Measurements from ENCODE around the gene ARHGAP8. TPM values are rescaled to one million over a fixed set of nuclear protein-coding genes. Genes with fewer than 3 reads are reported as not detected.
A peak's percentile ranks its signal among the peaks of the same experiment; 100 is the strongest.

The ARHGAP8 gene
- total and polyA plus RNA-seq, 3 donors from 2014 or later: 9.5 to 15.0 (median 9.7) TPM

GRCh38 chr22:44859641-44860040, 107.3 kb downstream of the ARHGAP8 start:
- DNase-seq: no peak
- Histone ChIP-seq H3K27ac (no peak overlapping the region), H3K9me3 (no peaks in the 10 kb centered on the region), H3K4me1 (no peaks in the 10 kb centered on the region), H3K27me3 (no peaks in the 10 kb centered on the region), H3K4me3 (no peak overlapping the region), H3K36me3 (ENCODE audit: low read depth, missing control alignments) (no peaks in the 10 kb centered on the region)
- WGBS, 2 donors: 92% methylated on average over 12 to 13 of the region's 13 CpGs
- intact Hi-C loops (cut with DNase I; ENCODE audit: low total_unique reads): no loop called here
- TF ChIP-seq POLR2A (IDR thresholded peaks at IDR 0.05) (no peak), CTCF (IDR thresholded peaks at IDR 0.05) (no peak)

GRCh38 chr22:44860311-44860710, 107.9 kb downstream of the ARHGAP8 start:
- H3K27me3 ChIP-seq: no peaks in the 10 kb centered on the region
- TF ChIP-seq CTCF (IDR thresholded peaks at IDR 0.05) (no peak), POLR2A (IDR thresholded peaks at IDR 0.05) (no peak)
- H3K4me1 ChIP-seq: no peaks in the 10 kb centered on the region
- intact Hi-C loops (cut with DNase I; ENCODE audit: low total_unique reads): no loop called here
- no peak overlapping the region for H3K4me3 ChIP-seq
- no peak overlapping the region for H3K27ac ChIP-seq
- DNase-seq: no peak
- H3K36me3 ChIP-seq (ENCODE audit: low read depth, missing control alignments): no peaks in the 10 kb centered on the region
- H3K9me3 ChIP-seq: no peaks in the 10 kb centered on the region
- 78 to 87% methylated on average over 6 of the region's 6 CpGs for WGBS, 2 donors

- TF ChIP-seq POLR2A (IDR thresholded peaks at IDR 0.05): no peak
- 79 to 90% methylated on average over 2 to 7 of the region's 7 CpGs for WGBS, 2 donors
- no peak for DNase-seq
- H3K9me3 ChIP-seq: no peaks in the 10 kb centered on the region
- H3K27me3 ChIP-seq: no peaks in the 10 kb centered on the region
- no peak overlapping the region for H3K27ac ChIP-seq
- no peaks in the 10 kb centered on the region for H3K36me3 ChIP-seq (ENCODE audit: low read depth, missing control alignments)
- no peaks in the 10 kb centered on the region for H3K4me1 ChIP-seq
- H3K4me3 ChIP-seq: no peak overlapping the region
- intact Hi-C loops (cut with DNase I; ENCODE audit: low total_unique reads): no loop called here
Observed at GRCh38 chr22:44861245-44861644, 108.9 kb downstream of the ARHGAP8 start.

- no peak overlapping the region for H3K27ac ChIP-seq
- no peaks in the 10 kb centered on the region for H3K36me3 ChIP-seq (ENCODE audit: low read depth, missing control alignments)
- no peaks in the 10 kb centered on the region for H3K27me3 ChIP-seq
- DNase-seq: no peak
- TF ChIP-seq POLR2A (IDR thresholded peaks at IDR 0.05) (no peak), CTCF (IDR thresholded peaks at IDR 0.05) (no peak)
- no peak overlapping the region for H3K4me3 ChIP-seq
- H3K9me3 ChIP-seq: no peaks in the 10 kb centered on the region
- no peaks in the 10 kb centered on the region for H3K4me1 ChIP-seq
- 78 to 91% methylated on average over 8 to 11 of the region's 11 CpGs for WGBS, 2 donors
- intact Hi-C loops (cut with DNase I; ENCODE audit: low total_unique reads): no loop called here
Observed at GRCh38 chr22:44862281-44862680, 109.9 kb downstream of the ARHGAP8 start.

GRCh38 chr22:44862981-44863860, 110.8 kb downstream of the ARHGAP8 start:
- peak overlapping the region in 1 of 2 donors; percentile 5 for H3K4me3 ChIP-seq
- intact Hi-C loops (cut with DNase I; ENCODE audit: low total_unique reads): no loop called here
- H3K36me3 ChIP-seq (ENCODE audit: low read depth, missing control alignments): no peaks in the 10 kb centered on the region
- DNase-seq: peak; percentile 61
- H3K9me3 ChIP-seq: no peaks in the 10 kb centered on the region
- TF ChIP-seq POLR2A (IDR thresholded peaks at IDR 0.05): no peak
- TF ChIP-seq CTCF (IDR thresholded peaks at IDR 0.05): no peak
- no peak overlapping the region for H3K27ac ChIP-seq
- H3K4me1 ChIP-seq: no peaks in the 10 kb centered on the region
- 67 to 79% methylated on average over 10 to 19 of the region's 19 CpGs for WGBS, 2 donors
- H3K27me3 ChIP-seq: no peaks in the 10 kb centered on the region
